ENCODE data around the gene GOLM1.

DNA sequence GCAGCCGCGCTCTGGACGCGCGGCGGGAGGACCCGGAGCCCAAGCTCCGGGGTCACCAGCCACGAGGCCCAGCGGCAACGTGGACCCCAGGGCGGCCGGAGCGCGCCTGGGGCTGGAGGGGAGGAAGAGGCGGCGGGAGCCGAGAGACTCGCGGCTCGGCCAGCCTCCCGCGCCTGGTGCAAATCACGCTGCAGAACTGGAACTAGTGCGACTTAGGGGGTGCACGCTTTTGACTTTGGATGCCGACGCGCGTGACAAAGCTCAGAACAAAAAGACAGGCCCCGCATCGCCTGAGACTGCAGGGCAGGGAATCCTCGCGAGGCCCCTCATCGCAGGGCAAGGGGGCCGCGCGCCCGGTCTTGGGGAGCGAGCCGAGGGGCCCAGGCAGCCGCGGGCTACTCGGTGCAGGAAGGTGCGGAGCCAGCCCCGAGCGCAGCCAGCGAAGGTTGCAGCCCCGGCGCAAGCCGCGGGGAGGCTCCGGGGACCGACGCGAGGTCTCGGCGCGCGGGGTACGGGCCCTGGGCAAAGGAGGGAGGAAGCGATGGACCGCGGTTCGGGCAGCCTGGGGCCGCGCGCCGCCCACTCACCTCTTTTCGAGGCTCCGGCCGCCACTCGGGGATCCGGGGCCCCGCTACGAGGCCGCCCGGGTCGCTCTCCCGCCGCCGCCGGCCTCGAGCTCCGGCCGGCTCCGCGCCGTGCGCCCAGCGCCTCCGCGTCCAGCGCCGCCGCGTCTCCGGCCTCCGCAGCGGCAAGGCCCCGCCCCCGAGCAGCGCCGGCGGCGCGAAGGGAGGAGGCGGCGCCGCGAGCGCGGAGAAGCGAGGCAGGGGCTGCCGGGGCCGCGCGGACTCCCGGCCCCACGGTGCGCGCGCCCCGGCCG lies at the start of gene GOLM1:
- TF ChIP-seq POLR2A (IDR thresholded peaks at IDR 0.05), result peak in 1 of 2 donors; percentile 51
- TF ChIP-seq, protein P1, sequence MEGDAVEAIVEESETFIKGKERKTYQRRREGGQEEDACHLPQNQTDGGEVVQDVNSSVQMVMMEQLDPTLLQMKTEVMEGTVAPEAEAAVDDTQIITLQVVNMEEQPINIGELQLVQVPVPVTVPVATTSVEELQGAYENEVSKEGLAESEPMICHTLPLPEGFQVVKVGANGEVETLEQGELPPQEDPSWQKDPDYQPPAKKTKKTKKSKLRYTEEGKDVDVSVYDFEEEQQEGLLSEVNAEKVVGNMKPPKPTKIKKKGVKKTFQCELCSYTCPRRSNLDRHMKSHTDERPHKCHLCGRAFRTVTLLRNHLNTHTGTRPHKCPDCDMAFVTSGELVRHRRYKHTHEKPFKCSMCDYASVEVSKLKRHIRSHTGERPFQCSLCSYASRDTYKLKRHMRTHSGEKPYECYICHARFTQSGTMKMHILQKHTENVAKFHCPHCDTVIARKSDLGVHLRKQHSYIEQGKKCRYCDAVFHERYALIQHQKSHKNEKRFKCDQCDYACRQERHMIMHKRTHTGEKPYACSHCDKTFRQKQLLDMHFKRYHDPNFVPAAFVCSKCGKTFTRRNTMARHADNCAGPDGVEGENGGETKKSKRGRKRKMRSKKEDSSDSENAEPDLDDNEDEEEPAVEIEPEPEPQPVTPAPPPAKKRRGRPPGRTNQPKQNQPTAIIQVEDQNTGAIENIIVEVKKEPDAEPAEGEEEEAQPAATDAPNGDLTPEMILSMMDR (IDR thresholded peaks at IDR 0.05), result peak in 3 of 6 experiments; percentile 41 to 45 (median 41)

All from Peyer's patch (tissue), 4 donors.